SJSA1 (cell line): ENCODE measurements around the gene C1QA. TPM values are rescaled to one million over a fixed set of nuclear protein-coding genes. Genes with fewer than 3 reads are reported as not detected.

Experiments
- DNase-seq, 2 experiments: peaks; one replicate each; pipeline ENCODE4 v3.0.0-alpha.2; 2015 to 2020; ENCODE audit warnings: low spot score in 2 of 2, low read depth in 1 of 2
- H3K27ac ChIP-seq: fragments of 250-450 bp; sonication (Bioruptor Pico); 2 replicates; pipeline ENCODE4 v1.5.1; 2020; ENCODE audit warnings: mild to moderate bottlenecking, moderate library complexity
- H3K27me3 ChIP-seq: fragments of 250-450 bp; sonication (Bioruptor Pico); replicated peaks from 2 replicates; pipeline ENCODE4 v1.5.1; 2020; ENCODE audit warnings: mild to moderate bottlenecking, moderate library complexity
- H3K36me3 ChIP-seq: fragments of 250-450 bp; sonication (Bioruptor Pico); 2 replicates; pipeline ENCODE4 v1.5.1; 2020; ENCODE audit warnings: mild to moderate bottlenecking
- H3K4me1 ChIP-seq: fragments of 250-450 bp; sonication (Bioruptor Pico); replicated peaks from 2 replicates; pipeline ENCODE4 v1.6.1; 2021; ENCODE audit warnings: mild to moderate bottlenecking
- H3K4me3 ChIP-seq: fragments of 250-450 bp; sonication (Bioruptor Pico); 2 replicates; pipeline ENCODE4 v1.5.1; 2020; ENCODE audit warnings: mild to moderate bottlenecking
- H3K9me3 ChIP-seq: fragments of 250-450 bp; sonication (Bioruptor Pico); replicated peaks from 2 replicates; pipeline ENCODE4 v1.5.1; 2020; ENCODE audit warnings: mild to moderate bottlenecking
- total RNA-seq: library from RNA; depleted of rRNA; stranded (reverse); fragments of >200 nt; shearing (Covaris generic); gene quantifications from 2 replicates; pipeline ENCODE4 v1.2.3, GENCODE V29; 2014; rRNA removed

The C1QA gene
- total RNA-seq, 1 experiment from 2014 or later: not detected

- Histone ChIP-seq H3K27me3 (no peaks in the 10 kb centered on the region), H3K4me3 (no peak overlapping the region), H3K27ac (no peak overlapping the region), H3K36me3 (no peaks in the 10 kb centered on the region), H3K4me1 (no peaks in the 10 kb centered on the region), H3K9me3 (no peaks in the 10 kb centered on the region)
- DNase-seq: no peak
Observed at GRCh38 chr1:22680726-22681125, 44.3 kb downstream of the C1QA start.

- DNase-seq: no peak
- H3K27ac ChIP-seq: no peak overlapping the region
Observed at GRCh38 chr1:22681556-22682276, 45.3 kb downstream of the C1QA start.

GRCh38 chr1:22683547-22683946 lies 47.1 kb downstream of the C1QA start:
- DNase-seq: no peak
- no peak overlapping the region for H3K27ac ChIP-seq
- H3K9me3 ChIP-seq: no peaks in the 10 kb centered on the region
- no peaks in the 10 kb centered on the region for H3K4me1 ChIP-seq
- no peak overlapping the region for H3K4me3 ChIP-seq
- H3K36me3 ChIP-seq: no peaks in the 10 kb centered on the region
- H3K27me3 ChIP-seq: no peaks in the 10 kb centered on the region

More at GRCh38 chr1:22681556-22682276, 45.3 kb downstream of the C1QA start:
- Histone ChIP-seq H3K9me3 (no peaks in the 10 kb centered on the region), H3K4me3 (no peak overlapping the region), H3K27me3 (no peaks in the 10 kb centered on the region), H3K4me1 (no peaks in the 10 kb centered on the region), H3K36me3 (no peaks in the 10 kb centered on the region)

- Histone ChIP-seq H3K4me1 (peaks cover 5% of the 10 kb centered on the region), H3K27me3 (no peaks in the 10 kb centered on the region), H3K9me3 (no peaks in the 10 kb centered on the region), H3K4me3 (no peak overlapping the region), H3K36me3 (no peaks in the 10 kb centered on the region), H3K27ac (no peak overlapping the region)
- no peak for DNase-seq
Observed at GRCh38 chr1:22685591-22686059, 49.2 kb downstream of the C1QA start.

GRCh38 chr1:22687191-22687590 lies 50.8 kb downstream of the C1QA start:
- no peak for DNase-seq
- no peak overlapping the region for H3K4me3 ChIP-seq
- H3K27ac ChIP-seq: no peak overlapping the region
- H3K9me3 ChIP-seq: no peaks in the 10 kb centered on the region
- no peaks in the 10 kb centered on the region for H3K36me3 ChIP-seq
- H3K27me3 ChIP-seq: no peaks in the 10 kb centered on the region
- H3K4me1 ChIP-seq: peaks cover 5% of the 10 kb centered on the region

GRCh38 chr1:22688466-22688865 lies 52.0 kb downstream of the C1QA start:
- Histone ChIP-seq H3K9me3 (no peaks in the 10 kb centered on the region), H3K27ac (no peak overlapping the region), H3K4me1 (peaks cover 6% of the 10 kb centered on the region), H3K27me3 (no peaks in the 10 kb centered on the region), H3K4me3 (no peak overlapping the region), H3K36me3 (no peaks in the 10 kb centered on the region)
- no peak for DNase-seq

Other genes with a start within 250 kb of the C1QA start
- gene ZBTB40, start 184.8 kb upstream of the C1QA start, total RNA-seq: 10.6 and 16.9 TPM in 2 replicates
- gene EPHA8, start 73.1 kb upstream of the C1QA start, total RNA-seq: not detected in 2 replicates
- gene C1QC, start 7.0 kb downstream of the C1QA start, total RNA-seq: not detected in 2 replicates
- gene C1QB, start 16.6 kb downstream of the C1QA start, total RNA-seq: not detected in 2 replicates
- 3.6 and 4.3 TPM in 2 replicates for gene EPHB2, start 74.2 kb downstream of the C1QA start, total RNA-seq